ENCODE results near the gene HMGN5. TPM values are rescaled to one million over a fixed set of nuclear protein-coding genes. Genes with fewer than 3 reads are reported as not detected.

HMGN5 gene
- total and polyA plus RNA-seq, 2 of the 8 experiments (the other 6 are each of a cell fraction or from before 2014, with no cell fraction given), result 6.0 to 20.4 TPM

- Histone ChIP-seq H4K91ac (replicated peaks; ENCODE audit: insufficient read length, low read length) (no peak overlapping the region), H2BK12ac (ENCODE audit: low read depth, low read length) (no peak overlapping the region)
- 100% methylated on average over 1 of the region's 1 CpG; no CpG with 5 or more reads in 1 of the 2 experiments for WGBS, 2 experiments (ENCODE audit: extremely low coverage in 1 of 2, insufficient coverage in 1 of 2, insufficient read length in 1 of 2, insufficient replicate concordance in 2 of 2, low coverage in 1 of 2, low lambda C conversion rate in 2 of 2, missing lambda C conversion rate in 1 of 2)
- no peak for TF ChIP-seq ATF3 (IDR thresholded peaks at IDR 0.05; ENCODE audit: insufficient read depth, low read depth, low read length)
- no peak for TF ChIP-seq JUND (IDR thresholded peaks at IDR 0.05; ENCODE audit: low read length)
- no peak for TF ChIP-seq CTCF (IDR thresholded peaks at IDR 0.05; ENCODE audit: control extremely low read depth in 1 of 3, insufficient read depth in 1 of 3, low read depth in 1 of 3, low read length in 3 of 3)
- TF ChIP-seq KDM5A (IDR thresholded peaks at IDR 0.05; ENCODE audit: low read length), result no peak
- no peak for TF ChIP-seq BACH1 (IDR thresholded peaks at IDR 0.05; ENCODE audit: low read length)
- TF ChIP-seq SP2 (IDR thresholded peaks at IDR 0.05; ENCODE audit: low read length), result no peak
- TF ChIP-seq HDAC2 (IDR thresholded peaks at IDR 0.05; ENCODE audit: borderline replicate concordance in 1 of 2, low read depth in 2 of 2, low read length in 2 of 2), result no peak
- no peak for TF ChIP-seq POU5F1 (IDR thresholded peaks at IDR 0.05; ENCODE audit: low read depth, low read length)
- TF ChIP-seq RFX5 (IDR thresholded peaks at IDR 0.05; ENCODE audit: borderline replicate concordance, low read depth, low read length), result no peak
- TF ChIP-seq CREB1 (IDR thresholded peaks at IDR 0.05), result no peak
- no peak for TF ChIP-seq SRF (IDR thresholded peaks at IDR 0.05; ENCODE audit: low read depth, low read length)
- no peak for TF ChIP-seq NANOG (IDR thresholded peaks at IDR 0.05; ENCODE audit: insufficient read depth, low read depth, low read length, poor library complexity, severe bottlenecking)
Measured at GRCh38 chrX:81215685-81216084, 14.0 kb upstream of the HMGN5 start.

More at GRCh38 chrX:81215685-81216084, 14.0 kb upstream of the HMGN5 start:
- no peak overlapping the region for H4K8ac ChIP-seq (ENCODE audit: extremely low read depth, insufficient read depth, low read length)
- H3K4me1 ChIP-seq (replicated peaks in 1 of 4; ENCODE audit: control insufficient read depth in 3 of 4, insufficient read depth in 4 of 4, low read length in 3 of 4), result no peaks in the 10 kb centered on the region
- H3K79me1 ChIP-seq (ENCODE audit: low read depth, low read length), result no peaks in the 10 kb centered on the region
- H3K36me3 ChIP-seq (ENCODE audit: control insufficient read depth in 2 of 4, insufficient read depth in 4 of 4, low read length in 3 of 4), result no peaks in the 10 kb centered on the region
- H3K14ac ChIP-seq (ENCODE audit: insufficient read length), result no peak overlapping the region
- H3K27me3 ChIP-seq (replicated peaks in 1 of 4; ENCODE audit: control insufficient read depth in 3 of 4, extremely low read depth in 1 of 4, insufficient read depth in 3 of 4, low read length in 3 of 4), result no peaks in the 10 kb centered on the region
- peaks cover 0 to 6% of the 10 kb centered on the region in 2 experiments; a peak in 1 of 4 replicates for H3K79me2 ChIP-seq (ENCODE audit: control insufficient read depth in 1 of 2, insufficient read depth in 2 of 2, low read length in 2 of 2)
- no peak overlapping the region for H3K9ac ChIP-seq (replicated peaks in 1 of 4; ENCODE audit: extremely low read depth in 1 of 4, low read depth in 3 of 4, low read length in 3 of 4)
- no peaks in the 10 kb centered on the region for H3K23me2 ChIP-seq (ENCODE audit: low read depth, low read length)
- H3K4ac ChIP-seq (replicated peaks; ENCODE audit: insufficient read length, low read depth, low read length), result no peak overlapping the region
- no peak overlapping the region for H3K4me3 ChIP-seq (ENCODE audit: extremely low read depth in 1 of 4, insufficient read depth in 2 of 4, low read depth in 3 of 4, low read length in 4 of 4)
- H4K20me1 ChIP-seq (replicated peaks in 1 of 2; ENCODE audit: control insufficient read depth in 1 of 2, insufficient read depth in 2 of 2, low read length in 2 of 2), result no peaks in the 10 kb centered on the region
- no peaks in the 10 kb centered on the region for H3K9me3 ChIP-seq (ENCODE audit: insufficient read depth in 2 of 2, low read depth in 1 of 2, low read length in 1 of 2)
- H3K27ac ChIP-seq (ENCODE audit: low read depth, low read length), result no peak overlapping the region
- CTCF ChIA-PET (ENCODE audit: partially characterized antibody), result no interaction called here
- no peak overlapping the region for H2BK120ac ChIP-seq (replicated peaks; ENCODE audit: low read depth, low read length)
- FAIRE-seq, result peak; percentile 32
- no peak overlapping the region for H3K4me2 ChIP-seq (ENCODE audit: insufficient read depth in 1 of 2, low read depth in 2 of 2, low read length in 2 of 2)
- no peak for DNase-seq (ENCODE audit: low read depth in 1 of 2, low spot score in 2 of 2)
- H4K5ac ChIP-seq (ENCODE audit: insufficient read length, low read depth, low read length), result no peak overlapping the region
- no peak overlapping the region for H2BK5ac ChIP-seq (ENCODE audit: low read depth, low read length)
- no peak overlapping the region for H2AK5ac ChIP-seq (ENCODE audit: low read depth, low read length)
- H3K18ac ChIP-seq (ENCODE audit: extremely low read depth, low read length), result no peak overlapping the region
- H2BK15ac ChIP-seq (ENCODE audit: low read length), result no peak overlapping the region
- no peak overlapping the region for H3K56ac ChIP-seq (replicated peaks; ENCODE audit: insufficient read length, low read depth, low read length)
- H3K23ac ChIP-seq (ENCODE audit: insufficient read length), result no peak overlapping the region
- no peak overlapping the region for H2BK20ac ChIP-seq (ENCODE audit: low read length)
- no peak overlapping the region for H2AFZ ChIP-seq (ENCODE audit: low read length)
- POLR2A ChIA-PET (ENCODE audit: partially characterized antibody), result no interaction called here

Measured in H1 (cell line).